Glomerular endothelial cell (primary cell): ENCODE measurements around the gene PRAMEF1. TPM values are rescaled to one million over a fixed set of nuclear protein-coding genes. Genes with fewer than 3 reads are reported as not detected.
"Not testable (repeated sequence)": the region's sequence is repeated elsewhere in the genome, so short reads cannot be mapped to it uniquely, and the experiment has no call there.

Experiments used
- DNase-seq: peaks from one replicate; pipeline ENCODE4 v3.0.0-alpha.2; 2011; ENCODE audit warnings: low read depth, low spot score; ENCODE audit errors: extremely low read depth
- total RNA-seq: library from RNA; depleted of rRNA; stranded (reverse); fragments of >200 nt; gene quantifications from 2 replicates; pipeline ENCODE4 v1.2.3, GENCODE V29; 2015

PRAMEF1 gene, protein sequence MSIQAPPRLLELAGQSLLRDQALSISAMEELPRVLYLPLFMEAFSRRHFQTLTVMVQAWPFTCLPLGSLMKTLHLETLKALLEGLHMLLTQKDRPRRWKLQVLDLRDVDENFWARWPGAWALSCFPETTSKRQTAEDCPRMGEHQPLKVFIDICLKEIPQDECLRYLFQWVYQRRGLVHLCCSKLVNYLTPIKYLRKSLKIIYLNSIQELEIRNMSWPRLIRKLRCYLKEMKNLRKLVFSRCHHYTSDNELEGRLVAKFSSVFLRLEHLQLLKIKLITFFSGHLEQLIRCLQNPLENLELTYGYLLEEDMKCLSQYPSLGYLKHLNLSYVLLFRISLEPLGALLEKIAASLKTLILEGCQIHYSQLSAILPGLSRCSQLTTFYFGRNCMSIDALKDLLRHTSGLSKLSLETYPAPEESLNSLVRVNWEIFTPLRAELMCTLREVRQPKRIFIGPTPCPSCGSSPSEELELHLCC
- total RNA-seq = not detected in 2 replicates

DNA sequence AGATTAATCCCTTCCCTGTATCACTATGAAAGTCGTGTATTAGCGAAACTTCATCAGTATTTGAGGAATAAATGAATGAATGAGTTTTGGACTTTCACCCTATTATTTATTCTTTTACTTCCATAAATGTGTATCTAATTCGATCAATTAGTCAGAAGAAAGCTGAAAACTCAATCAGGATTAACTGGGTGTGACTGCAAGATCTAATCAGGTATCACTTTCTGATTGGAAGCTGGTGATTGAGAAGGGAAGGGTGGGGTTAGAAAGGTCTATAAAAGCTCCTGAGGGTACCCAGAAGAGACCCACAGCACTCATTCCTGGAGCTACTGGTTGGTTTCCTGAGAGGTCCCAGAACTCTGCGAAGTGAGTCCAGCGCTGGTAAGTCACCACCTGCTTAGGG lies at the start of gene PRAMEF1:
PRAMEF1 (plus strand) TSS at position 301 of the 400 bp plus-strand sequence. CDS start 1,831 bp downstream, outside the sequence.
- DNase-seq = not testable (repeated sequence)

DNA sequence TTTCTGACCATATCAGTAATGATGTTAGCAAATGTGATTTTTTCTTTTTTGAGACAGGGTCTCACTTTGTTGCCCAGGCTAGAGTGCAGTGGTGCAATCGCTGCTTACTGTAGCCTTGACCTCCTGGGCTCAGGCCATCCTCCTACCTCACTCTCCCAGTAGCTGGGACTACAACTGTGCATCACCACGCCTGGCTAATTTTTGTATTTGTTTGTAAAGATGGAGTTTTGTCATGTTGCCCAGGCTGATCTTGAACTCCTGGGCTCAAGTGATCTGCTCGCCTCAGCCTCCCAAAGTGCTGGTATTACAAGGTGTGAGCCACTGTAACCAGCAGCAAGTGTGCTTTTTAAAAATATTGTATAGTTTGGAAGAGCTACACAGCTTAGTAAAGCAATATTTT lies 49.3 kb upstream of the PRAMEF1 start:
- DNase-seq = no peak

DNA sequence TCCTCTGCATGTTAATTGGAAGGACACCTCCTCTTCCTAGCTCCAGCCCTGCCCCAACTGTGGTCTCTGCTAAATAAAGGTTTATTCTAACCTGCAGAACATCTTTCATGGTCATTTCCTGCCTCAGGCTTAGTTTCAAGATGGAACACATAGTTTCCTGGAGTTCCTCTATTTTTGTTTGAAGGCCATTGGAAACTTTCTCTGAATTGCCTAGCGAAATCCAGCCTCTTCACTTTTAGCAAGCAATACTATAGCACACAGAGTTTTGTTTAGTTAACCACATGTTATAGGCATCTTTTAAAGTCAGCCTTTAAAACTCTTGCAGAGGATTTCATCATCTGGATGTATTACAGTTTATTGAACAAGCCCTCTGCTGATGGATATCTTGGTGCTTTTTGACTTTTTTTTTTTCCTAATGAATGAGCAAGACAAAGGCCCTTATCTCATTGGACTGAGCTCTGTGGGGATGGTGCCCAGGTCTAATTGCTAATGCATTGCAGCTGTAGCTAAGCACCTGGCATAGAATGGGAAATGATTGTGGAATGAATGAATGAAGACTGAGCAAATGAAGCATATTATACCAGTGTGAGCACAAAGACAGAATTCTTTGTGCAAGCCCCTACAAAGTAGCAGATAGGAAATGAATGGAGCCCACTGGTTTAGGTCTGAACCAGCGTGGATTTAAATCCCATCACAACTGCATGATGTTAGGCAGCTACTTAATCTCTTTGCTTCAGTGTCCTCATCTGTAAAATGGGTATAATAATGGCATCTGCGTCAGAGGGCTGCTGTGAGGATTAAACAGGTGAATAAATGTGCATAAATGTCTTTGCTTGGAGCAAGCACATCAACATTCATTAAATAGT lies 45.8 kb upstream of the PRAMEF1 start:
- no peak for DNase-seq

DNA sequence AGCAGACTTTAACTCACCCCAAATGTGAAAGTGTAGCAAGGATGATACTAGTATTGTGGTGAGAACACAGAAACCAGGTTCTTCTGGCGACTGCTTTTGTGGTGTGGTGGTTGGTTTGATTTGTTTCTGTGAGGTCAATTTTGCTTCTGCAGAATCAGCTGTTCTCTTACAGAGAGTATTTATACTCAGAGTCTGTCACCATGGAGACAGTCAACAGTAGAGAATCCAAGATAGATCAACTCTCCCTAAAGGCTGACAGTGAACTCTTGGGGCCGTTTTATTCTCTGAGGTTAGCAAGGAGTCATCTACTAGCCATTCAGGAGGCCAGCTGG lies 45.2 kb upstream of the PRAMEF1 start, which contains the start of gene CFAP107:
CFAP107 (plus strand) TSS at position 209 of the 332 bp plus-strand sequence. CDS start 231 bp downstream, outside the sequence.
- DNase-seq = no peak

DNA sequence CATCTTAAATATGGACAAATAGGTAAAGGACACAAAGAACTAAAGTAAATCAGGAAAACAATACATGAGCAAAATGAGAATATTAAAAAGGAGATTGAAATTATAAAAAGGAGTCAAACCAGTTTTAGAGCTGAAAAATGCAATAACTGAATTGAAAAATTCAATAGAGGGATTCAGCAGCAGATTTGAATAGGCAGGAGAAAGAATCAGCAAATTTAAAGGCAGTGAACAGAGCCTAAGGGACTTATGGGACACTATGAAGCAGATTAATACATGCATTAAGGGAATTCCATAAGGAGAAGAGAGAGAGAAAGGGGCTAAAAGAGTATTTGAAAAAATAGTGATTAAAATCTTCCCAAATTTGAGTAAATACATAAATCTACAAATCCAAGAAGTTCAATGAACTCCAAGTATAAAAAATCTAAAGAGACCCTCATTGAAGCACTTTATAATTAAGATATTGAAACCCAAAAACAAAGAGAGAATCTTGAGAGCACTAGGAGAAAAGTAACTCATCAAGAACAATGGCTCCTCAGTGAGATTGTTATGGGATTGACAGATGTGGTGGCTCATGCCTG lies 42.3 kb upstream of the PRAMEF1 start:
- DNase-seq = no peak

DNA sequence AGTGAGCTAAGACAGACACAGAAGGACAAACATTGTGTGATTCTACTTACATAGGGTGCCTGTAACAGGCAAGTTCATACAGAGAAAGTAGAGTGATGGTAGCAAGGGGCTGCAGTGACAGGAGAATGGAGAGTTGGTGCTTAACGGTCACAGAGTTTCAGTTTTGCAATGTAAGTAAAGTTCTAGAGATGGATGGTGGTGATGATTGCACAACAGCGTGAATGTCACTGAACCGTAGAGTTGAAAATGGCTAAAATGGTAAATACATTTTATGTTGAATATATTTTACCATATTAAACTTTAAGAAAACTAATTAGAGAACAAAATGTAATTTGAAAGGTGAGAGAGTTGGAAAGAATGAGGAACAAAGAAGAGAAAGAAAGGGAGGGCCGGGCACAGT lies 36.5 kb upstream of the PRAMEF1 start:
- no peak for DNase-seq

DNA sequence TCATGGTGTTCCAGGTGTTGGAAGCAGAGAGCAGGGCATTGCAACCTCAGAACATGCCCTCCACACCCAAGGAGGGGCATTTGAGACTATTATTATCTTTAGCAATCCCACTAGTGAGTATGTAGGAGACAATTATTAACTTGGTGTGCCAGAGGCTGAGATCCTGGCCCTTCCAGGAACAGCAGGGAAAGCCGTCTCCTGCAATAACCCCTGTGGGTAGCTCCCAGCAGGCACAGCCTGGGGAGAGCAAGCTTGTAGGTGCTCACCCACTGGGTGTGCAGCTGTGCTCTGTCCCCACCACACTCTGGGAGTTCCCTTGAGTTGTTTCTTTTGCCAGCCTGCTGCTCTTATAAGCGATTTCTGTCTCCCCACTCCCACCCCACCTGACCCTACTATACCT lies 34.9 kb upstream of the PRAMEF1 start:
- no peak for DNase-seq

DNA sequence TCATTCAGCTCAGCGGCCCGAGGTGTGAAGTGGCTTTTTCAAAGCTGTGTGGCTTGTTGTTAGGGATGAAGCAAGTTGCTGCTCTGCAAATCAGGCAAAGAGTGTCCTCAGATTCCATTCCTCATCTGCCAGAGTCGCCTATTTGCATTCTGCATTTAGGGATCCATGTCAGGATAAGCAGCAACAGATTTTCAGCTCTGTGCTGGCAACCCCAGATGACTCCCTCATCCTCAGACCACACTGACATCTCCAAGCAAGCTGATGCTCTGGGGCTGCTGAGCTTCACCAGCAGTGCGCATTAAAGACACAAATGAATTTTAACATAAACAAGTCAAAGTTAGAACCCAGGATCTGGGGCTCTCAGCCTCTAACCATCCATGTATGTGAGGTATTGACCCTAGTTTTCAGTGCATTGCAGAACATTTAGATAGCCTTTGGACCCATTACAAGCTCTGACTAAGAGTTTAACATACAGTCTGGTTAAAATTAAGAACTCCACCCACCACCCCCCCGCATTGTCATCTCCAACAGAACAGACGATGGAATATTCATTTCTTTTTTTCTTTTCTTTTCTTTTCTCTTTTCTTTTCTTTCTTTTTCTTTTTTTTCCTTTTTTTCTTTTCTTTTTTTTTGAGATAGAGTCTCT lies 34.3 kb upstream of the PRAMEF1 start:
- DNase-seq = no peak

DNA sequence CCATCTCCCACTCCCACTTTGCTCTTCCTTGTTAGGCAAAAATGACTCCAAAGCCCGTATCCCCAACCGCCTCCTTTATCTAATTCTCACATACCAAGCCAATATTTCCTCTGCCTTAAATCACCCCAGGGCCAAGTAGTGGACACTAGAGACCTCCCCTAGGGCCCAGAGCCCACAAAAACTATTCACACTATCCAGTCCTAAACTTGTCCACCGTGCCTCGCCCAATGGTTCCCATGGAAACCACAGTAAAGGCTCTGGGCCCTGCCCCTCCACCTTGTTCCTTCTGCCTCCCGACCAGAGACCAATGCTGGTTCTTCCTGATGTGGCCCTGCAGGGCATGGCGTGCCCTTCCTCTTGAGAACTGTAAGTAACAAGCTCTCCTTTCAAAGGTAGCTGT lies 33.4 kb upstream of the PRAMEF1 start:
- DNase-seq = no peak

DNA sequence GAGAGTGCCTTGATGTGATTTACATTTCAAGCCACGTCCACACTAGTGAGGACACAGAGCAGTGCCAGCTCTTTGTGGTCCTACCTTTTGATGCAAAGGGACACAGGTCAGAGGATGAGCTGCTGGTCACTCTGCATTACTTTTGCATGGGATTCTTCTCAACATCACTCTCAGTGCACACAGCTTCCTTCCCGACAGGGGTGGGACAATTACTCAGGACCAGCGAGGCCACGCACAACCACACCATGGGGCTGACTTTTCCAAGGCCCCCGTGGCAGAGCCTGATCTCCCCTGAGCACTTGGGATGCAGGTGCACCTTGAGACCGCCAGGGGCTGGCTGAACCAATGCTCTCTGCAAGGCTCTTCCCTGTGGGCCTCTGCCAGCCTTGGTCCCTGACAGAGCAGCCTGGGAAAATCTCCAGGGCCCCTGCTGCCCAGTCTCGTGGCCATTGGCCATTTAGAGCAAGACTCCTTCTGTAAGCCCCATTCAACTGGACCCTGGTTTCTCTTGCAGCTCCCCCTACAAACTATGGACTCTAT lies 30.9 kb upstream of the PRAMEF1 start:
- DNase-seq = no peak

DNA sequence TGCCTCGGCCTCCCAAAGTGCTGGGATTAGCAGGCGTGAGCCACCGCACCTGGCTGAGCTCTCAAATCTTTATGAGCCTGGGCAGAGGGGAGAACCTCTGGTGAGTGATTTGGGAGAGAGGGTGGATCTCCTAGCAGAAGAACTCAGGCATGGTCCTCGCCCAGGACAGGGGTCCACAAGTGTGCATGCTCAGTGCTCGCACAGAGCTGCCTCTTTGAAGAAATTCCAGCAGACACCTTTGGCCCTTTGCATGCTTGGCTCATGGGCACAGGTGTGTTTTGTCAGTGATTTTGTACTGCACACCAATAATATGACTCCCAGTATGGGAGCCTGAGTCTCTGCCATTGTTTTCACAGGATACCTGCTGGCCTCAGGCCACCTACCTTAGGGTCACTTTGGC lies 29.4 kb upstream of the PRAMEF1 start:
- DNase-seq = no peak

DNA sequence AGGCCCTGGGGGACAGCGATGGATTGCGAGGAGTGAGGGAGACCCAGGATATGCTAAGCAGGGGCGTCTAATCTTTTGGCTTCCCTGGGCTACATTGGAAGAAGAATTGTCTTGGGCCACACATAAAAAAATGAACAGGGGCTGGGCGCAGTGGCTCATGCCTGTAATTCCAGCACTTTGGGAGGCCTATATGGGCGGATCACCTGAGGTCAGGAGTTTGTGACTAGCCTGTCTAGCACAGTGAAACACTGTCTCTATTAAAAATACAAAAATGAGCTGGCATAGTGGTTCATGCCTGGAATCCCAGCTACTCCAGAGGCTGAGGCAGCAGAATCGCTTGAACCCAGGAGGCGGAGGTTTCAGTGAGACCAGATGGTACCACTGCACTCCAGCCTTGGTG lies 28.4 kb upstream of the PRAMEF1 start:
- no peak for DNase-seq

DNA sequence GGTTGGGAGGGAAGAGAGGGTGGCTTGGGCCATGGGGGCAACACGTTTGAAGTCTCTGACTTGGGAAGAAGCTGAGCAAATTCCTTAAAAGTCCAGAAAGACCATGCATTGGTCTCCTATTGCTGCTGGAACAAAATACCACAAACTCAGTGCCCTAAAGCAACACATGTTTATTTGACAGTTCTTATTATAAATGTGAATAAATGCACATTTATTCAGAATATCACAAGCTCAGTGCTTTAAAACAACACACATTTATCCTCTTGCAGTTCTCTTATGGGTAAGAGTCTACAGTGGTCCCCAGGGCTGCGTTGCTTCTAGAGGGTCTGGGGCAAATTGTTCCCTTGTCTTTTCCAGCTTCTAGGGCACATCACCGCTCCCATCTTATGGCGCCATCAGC lies 27.7 kb upstream of the PRAMEF1 start:
- no peak for DNase-seq

DNA sequence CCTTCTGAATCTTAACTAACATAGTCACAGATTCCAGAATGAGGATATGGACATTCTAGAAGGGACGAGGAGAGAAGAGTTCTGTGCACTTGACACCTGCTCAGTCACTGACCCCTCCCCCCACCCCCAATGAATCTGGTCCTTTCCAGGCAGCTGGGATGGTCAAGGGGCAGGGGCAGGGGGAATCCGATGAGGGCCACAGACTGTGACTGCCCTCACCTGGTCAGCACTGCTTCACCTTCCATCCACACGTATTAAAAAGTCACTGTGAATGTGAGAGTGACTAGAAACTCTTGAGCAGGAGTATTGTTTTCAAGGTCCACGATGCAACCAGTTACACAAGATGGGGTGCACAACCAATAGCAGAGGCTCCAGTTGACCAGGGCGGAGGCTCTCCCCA lies 27.2 kb upstream of the PRAMEF1 start:
- no peak for DNase-seq

DNA sequence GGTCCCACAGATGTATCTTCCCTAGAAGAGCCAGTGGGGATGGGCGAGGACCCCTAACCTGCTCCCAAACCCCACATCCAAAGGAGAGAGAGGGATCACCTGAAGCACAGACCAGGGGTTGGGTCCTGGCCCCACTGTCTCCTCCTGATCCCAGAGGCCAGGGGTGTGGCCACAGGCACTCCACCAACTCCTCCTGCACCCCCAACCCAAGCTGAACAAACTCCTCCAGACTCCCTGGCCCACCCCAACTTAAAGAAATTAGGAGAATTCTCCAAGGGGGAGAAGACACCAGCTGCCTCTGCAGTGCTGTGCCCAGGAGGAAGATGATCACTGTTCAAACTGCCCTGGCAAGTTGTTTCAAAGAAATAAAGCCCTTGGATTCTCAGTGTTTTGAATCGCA lies 22.2 kb upstream of the PRAMEF1 start:
- no peak for DNase-seq

DNA sequence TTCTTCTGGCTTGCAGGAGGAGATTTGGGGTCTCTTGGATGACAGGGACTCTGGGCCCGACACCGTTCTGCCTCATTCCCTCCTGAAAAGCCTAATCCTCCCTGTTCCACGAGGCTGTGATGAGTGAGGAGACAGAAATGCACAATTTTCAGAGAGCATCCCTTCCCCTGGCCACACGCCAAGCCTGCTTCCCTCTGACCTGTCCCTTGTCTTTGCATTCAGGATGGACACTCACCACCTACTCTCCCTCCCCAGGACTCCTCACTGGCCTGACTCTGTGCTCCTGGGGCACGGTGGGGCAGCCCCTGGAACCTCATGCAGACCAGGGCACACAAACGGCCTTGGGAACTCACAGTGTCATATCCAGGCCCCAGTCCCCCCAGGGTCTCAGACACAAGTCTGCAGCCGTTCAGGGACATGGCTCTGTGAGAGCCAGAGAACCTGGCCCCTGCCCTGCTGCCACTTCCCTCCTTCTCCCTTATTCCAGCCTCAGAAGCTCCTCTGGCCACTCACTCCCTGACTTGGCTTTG lies 21.2 kb upstream of the PRAMEF1 start:
- DNase-seq = no peak

DNA sequence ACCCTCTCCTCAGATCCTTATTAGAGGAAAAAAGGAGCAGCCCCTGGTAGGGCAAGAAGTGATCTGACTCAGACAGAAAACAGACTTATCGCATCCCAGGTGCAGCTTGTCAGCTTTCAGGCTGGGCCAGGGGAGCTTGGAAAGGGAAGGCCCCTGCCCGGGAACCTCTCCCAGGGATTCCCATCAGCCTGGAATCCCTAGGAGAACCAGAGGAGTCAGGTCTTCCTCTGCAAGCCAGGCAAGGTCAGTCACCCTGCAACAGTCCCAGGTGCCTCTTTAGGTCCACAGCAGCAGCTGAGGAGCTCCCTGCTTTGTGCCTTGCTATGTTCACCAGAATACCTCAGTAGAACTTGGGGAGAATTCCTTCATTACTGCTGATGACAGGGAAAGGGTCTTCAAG lies 20.6 kb upstream of the PRAMEF1 start:
- DNase-seq = no peak

DNA sequence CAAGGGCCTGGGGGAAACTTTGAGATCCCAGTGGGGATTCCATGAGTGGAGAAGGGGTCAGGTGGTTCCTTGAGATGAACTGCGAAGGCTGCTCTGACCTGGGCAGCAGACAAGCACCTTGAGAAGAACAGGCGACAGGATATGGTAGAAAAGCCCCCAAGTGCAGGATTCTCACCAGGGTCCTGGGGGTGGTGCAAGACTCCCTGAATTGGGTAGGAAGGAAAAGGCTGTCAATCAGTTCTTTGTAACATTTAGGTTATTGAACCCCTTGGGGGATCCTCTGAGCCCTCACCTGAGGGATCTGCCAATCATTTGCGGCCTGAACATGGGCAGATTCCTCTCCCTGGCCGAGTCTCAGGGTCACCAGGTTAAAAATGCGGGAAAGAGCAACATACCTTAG lies 20.0 kb upstream of the PRAMEF1 start:
- no peak for DNase-seq

DNA sequence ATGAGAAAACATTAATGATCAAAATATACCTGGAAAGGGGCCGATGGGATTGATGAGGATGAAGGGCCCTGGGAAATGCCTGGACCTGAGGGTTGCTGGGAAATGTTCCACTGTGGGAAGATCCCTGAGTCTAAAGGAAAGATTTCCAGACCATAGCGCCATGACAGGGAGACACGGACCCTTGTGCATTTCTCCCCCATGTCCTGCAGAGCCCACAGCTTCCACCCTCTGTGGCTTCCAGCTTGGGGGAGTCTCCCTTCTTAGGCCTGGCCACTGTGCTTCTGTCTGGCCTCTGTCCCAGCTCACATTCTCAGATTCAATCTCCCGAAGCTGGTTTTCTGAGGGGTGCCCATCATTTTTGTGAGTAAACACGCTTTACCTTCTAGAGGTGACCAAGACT lies 18.7 kb upstream of the PRAMEF1 start:
- DNase-seq = no peak

DNA sequence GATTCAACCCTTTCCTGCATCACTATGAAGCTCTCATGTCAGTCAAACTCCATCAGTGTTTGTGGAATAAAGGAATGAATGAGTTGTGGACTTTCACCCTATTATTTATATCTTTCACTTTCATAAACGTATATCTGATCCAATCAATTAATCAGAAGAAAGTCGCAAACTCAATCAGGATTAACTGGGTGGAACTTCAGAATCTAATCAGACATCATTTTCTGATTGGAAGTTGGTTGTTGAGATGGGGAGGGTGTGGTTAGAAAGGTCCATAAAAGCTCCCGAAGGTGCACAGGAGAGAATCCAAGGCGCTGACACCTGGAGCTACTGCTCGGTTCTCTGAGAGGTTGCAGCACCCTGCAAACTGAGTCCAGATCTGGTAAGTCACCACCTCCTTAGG lies 17.8 kb upstream of the PRAMEF1 start, which contains the start of gene PRAMEF12:
PRAMEF12 (plus strand) TSS at position 301 of the 400 bp plus-strand sequence. CDS start 1,130 bp downstream, outside the sequence.
- DNase-seq = no peak
